ENCODE measurements around the gene PGAP3.
A peak's percentile ranks its signal among the peaks of the same experiment; 100 is the strongest.

The PGAP3 gene

GRCh38 chr17:39683295-39683939 lies 4.4 kb downstream of the PGAP3 start:
- Histone ChIP-seq H3K4me1 (ENCODE audit: control insufficient read depth, insufficient read depth, low read length) (peaks cover 8% of the 10 kb centered on the region), H3K9ac (ENCODE audit: low read depth, low read length) (no peak overlapping the region), H3K36me3 (ENCODE audit: control insufficient read depth, insufficient read depth, low read length) (peaks cover 5% of the 10 kb centered on the region), H3K9me3 (ENCODE audit: control insufficient read depth, insufficient read depth, low read length) (no peaks in the 10 kb centered on the region), H3K4me3 (ENCODE audit: low read depth, low read length) (no peak overlapping the region), H3K27me3 (ENCODE audit: control insufficient read depth, insufficient read depth, low read length) (no peaks in the 10 kb centered on the region)

GRCh38 chr17:39679521-39680192 lies 8.2 kb downstream of the PGAP3 start:
- Histone ChIP-seq H3K27me3 (ENCODE audit: control insufficient read depth, insufficient read depth, low read length) (no peaks in the 10 kb centered on the region), H3K9ac (ENCODE audit: low read depth, low read length) (no peak overlapping the region), H3K4me1 (ENCODE audit: control insufficient read depth, insufficient read depth, low read length) (no peaks in the 10 kb centered on the region), H3K36me3 (ENCODE audit: control insufficient read depth, insufficient read depth, low read length) (peaks cover 11% of the 10 kb centered on the region), H3K9me3 (ENCODE audit: control insufficient read depth, insufficient read depth, low read length) (no peaks in the 10 kb centered on the region), H3K4me3 (ENCODE audit: low read depth, low read length) (no peak overlapping the region)

DNA sequence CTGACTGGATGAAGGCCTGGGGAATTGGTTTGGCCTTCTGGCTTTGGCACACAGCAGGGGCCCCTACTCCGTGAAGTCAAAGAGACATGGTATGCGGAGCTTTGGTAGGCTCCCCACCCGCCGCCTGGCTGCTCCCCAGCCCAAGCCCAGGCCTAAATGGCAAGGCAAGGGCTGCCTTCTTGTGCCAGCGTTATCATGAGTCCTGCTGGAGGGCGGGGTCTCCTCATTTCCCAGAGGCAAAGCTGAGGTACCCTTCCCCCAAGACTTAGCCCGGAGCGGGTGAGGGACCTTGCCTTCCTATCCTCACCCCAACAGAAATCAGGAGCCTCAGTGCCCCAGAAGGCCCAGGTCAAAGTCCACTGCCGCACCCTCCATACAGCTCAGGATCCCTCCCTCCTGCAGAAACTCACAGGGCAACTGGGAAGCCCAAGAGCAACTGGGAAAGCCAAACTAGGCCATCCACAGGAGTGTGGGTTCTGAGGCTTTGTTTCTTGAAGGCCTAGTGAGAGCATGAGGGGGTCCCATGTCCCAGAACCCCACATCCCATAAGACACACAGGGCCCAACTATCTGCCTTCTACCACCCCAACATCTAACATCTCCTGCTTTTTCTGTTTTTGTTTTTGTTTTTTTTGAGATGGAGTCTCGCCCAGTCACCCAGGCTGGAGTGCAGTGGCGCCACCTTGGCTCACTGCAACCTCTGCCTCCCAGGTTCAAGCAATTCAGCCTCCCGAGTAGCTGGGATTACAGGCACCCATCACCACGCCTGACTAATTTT lies 9.3 kb downstream of the PGAP3 start:
- H3K9ac ChIP-seq (ENCODE audit: low read depth, low read length): no peak overlapping the region
- no peak overlapping the region for H3K4me3 ChIP-seq (ENCODE audit: low read depth, low read length)
- H3K36me3 ChIP-seq (ENCODE audit: control insufficient read depth, insufficient read depth, low read length): peaks cover 11% of the 10 kb centered on the region
- no peaks in the 10 kb centered on the region for H3K4me1 ChIP-seq (ENCODE audit: control insufficient read depth, insufficient read depth, low read length)
- no peaks in the 10 kb centered on the region for H3K9me3 ChIP-seq (ENCODE audit: control insufficient read depth, insufficient read depth, low read length)
- no peaks in the 10 kb centered on the region for H3K27me3 ChIP-seq (ENCODE audit: control insufficient read depth, insufficient read depth, low read length)

- H3K4me3 ChIP-seq (ENCODE audit: low read depth, low read length): no peak overlapping the region
- no peaks in the 10 kb centered on the region for H3K27me3 ChIP-seq (ENCODE audit: control insufficient read depth, insufficient read depth, low read length)
- H3K4me1 ChIP-seq (ENCODE audit: control insufficient read depth, insufficient read depth, low read length): no peaks in the 10 kb centered on the region
- H3K9me3 ChIP-seq (ENCODE audit: control insufficient read depth, insufficient read depth, low read length): no peaks in the 10 kb centered on the region
- peaks cover 11% of the 10 kb centered on the region for H3K36me3 ChIP-seq (ENCODE audit: control insufficient read depth, insufficient read depth, low read length)
- no peak overlapping the region for H3K9ac ChIP-seq (ENCODE audit: low read depth, low read length)
Measured at GRCh38 chr17:39677542-39678339, 10.1 kb downstream of the PGAP3 start.

GRCh38 chr17:39677072-39677471 lies 10.8 kb downstream of the PGAP3 start:
- no peak overlapping the region for H3K4me3 ChIP-seq (ENCODE audit: low read depth, low read length)
- no peaks in the 10 kb centered on the region for H3K9me3 ChIP-seq (ENCODE audit: control insufficient read depth, insufficient read depth, low read length)
- H3K9ac ChIP-seq (ENCODE audit: low read depth, low read length): no peak overlapping the region
- H3K4me1 ChIP-seq (ENCODE audit: control insufficient read depth, insufficient read depth, low read length): no peaks in the 10 kb centered on the region
- H3K27me3 ChIP-seq (ENCODE audit: control insufficient read depth, insufficient read depth, low read length): no peaks in the 10 kb centered on the region
- H3K36me3 ChIP-seq (ENCODE audit: control insufficient read depth, insufficient read depth, low read length): peaks cover 11% of the 10 kb centered on the region

GRCh38 chr17:39676198-39676819 lies 11.5 kb downstream of the PGAP3 start:
- Histone ChIP-seq H3K4me1 (ENCODE audit: control insufficient read depth, insufficient read depth, low read length) (peaks cover 4% of the 10 kb centered on the region), H3K9me3 (ENCODE audit: control insufficient read depth, insufficient read depth, low read length) (no peaks in the 10 kb centered on the region), H3K27me3 (ENCODE audit: control insufficient read depth, insufficient read depth, low read length) (no peaks in the 10 kb centered on the region), H3K9ac (ENCODE audit: low read depth, low read length) (no peak overlapping the region), H3K4me3 (ENCODE audit: low read depth, low read length) (no peak overlapping the region), H3K36me3 (ENCODE audit: control insufficient read depth, insufficient read depth, low read length) (peaks cover 11% of the 10 kb centered on the region)

- H3K9ac ChIP-seq (ENCODE audit: low read depth, low read length): peak overlapping the region; percentile 54
- H3K4me1 ChIP-seq (ENCODE audit: control insufficient read depth, insufficient read depth, low read length): peaks cover 4% of the 10 kb centered on the region
- no peaks in the 10 kb centered on the region for H3K9me3 ChIP-seq (ENCODE audit: control insufficient read depth, insufficient read depth, low read length)
- H3K27me3 ChIP-seq (ENCODE audit: control insufficient read depth, insufficient read depth, low read length): no peaks in the 10 kb centered on the region
- peaks cover 11% of the 10 kb centered on the region for H3K36me3 ChIP-seq (ENCODE audit: control insufficient read depth, insufficient read depth, low read length)
- H3K4me3 ChIP-seq (ENCODE audit: low read depth, low read length): no peak overlapping the region
Measured at GRCh38 chr17:39675390-39676082, 12.3 kb downstream of the PGAP3 start.

- peak overlapping the region; percentile 16 for H3K9ac ChIP-seq (ENCODE audit: low read depth, low read length)
- H3K4me1 ChIP-seq (ENCODE audit: control insufficient read depth, insufficient read depth, low read length): peaks cover 4% of the 10 kb centered on the region
- H3K9me3 ChIP-seq (ENCODE audit: control insufficient read depth, insufficient read depth, low read length): no peaks in the 10 kb centered on the region
- peaks cover 11% of the 10 kb centered on the region for H3K36me3 ChIP-seq (ENCODE audit: control insufficient read depth, insufficient read depth, low read length)
- H3K27me3 ChIP-seq (ENCODE audit: control insufficient read depth, insufficient read depth, low read length): no peaks in the 10 kb centered on the region
- H3K4me3 ChIP-seq (ENCODE audit: low read depth, low read length): no peak overlapping the region
Measured at GRCh38 chr17:39674702-39675389, 13.0 kb downstream of the PGAP3 start.

- H3K9ac ChIP-seq (ENCODE audit: low read depth, low read length): no peak overlapping the region
- H3K9me3 ChIP-seq (ENCODE audit: control insufficient read depth, insufficient read depth, low read length): no peaks in the 10 kb centered on the region
- H3K4me1 ChIP-seq (ENCODE audit: control insufficient read depth, insufficient read depth, low read length): peaks cover 4% of the 10 kb centered on the region
- no peak overlapping the region for H3K4me3 ChIP-seq (ENCODE audit: low read depth, low read length)
- peaks cover 6% of the 10 kb centered on the region for H3K36me3 ChIP-seq (ENCODE audit: control insufficient read depth, insufficient read depth, low read length)
- H3K27me3 ChIP-seq (ENCODE audit: control insufficient read depth, insufficient read depth, low read length): no peaks in the 10 kb centered on the region
Measured at GRCh38 chr17:39674179-39674578, 13.7 kb downstream of the PGAP3 start.

DNA sequence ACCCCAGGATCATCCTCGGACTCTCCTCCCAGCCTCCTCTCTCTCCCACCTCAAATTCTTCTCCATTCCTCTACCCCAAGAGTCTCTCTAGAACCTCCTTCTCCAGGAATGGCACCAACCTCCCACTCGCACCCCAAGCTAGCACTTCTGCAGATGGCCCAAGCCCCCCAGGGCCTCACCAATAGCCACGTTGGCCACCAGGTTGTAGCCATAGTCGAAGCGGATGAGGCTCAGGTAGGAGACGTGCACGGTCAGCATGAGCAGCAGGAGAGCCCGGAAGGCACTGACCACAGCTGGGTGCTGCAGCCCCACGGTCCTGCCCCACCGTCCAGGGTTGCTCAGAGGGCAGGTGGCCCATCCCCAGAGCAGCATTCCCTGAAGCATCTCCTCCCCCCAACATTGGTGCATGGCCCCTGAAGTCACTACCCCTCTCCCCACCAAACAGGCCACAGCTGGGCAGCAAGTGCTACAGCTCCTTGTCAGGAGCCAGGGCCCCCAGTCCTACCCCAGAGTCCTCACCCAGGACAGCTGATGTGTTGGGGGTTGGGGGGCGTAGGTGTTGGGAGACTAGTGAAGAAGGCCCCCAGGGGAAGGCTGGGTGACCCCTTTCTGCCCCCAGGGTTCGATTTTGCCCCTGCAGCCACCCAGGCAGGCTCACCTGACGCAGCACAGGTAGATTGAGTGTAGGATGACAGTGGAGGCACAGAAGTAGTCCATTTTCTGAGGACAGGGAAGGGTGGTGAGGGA lies 14.3 kb downstream of the PGAP3 start:
- H3K4me1 ChIP-seq (ENCODE audit: control insufficient read depth, insufficient read depth, low read length): peaks cover 6% of the 10 kb centered on the region
- no peak overlapping the region for H3K4me3 ChIP-seq (ENCODE audit: low read depth, low read length)
- H3K36me3 ChIP-seq (ENCODE audit: control insufficient read depth, insufficient read depth, low read length): peaks cover 6% of the 10 kb centered on the region
- H3K9ac ChIP-seq (ENCODE audit: low read depth, low read length): no peak overlapping the region
- peaks cover 3% of the 10 kb centered on the region for H3K27me3 ChIP-seq (ENCODE audit: control insufficient read depth, insufficient read depth, low read length)
- H3K9me3 ChIP-seq (ENCODE audit: control insufficient read depth, insufficient read depth, low read length): no peaks in the 10 kb centered on the region

Data from iPS-15b (cell line).